Calu3 (cell line): ENCODE data around the gene LRP2. TPM values are rescaled to one million over a fixed set of nuclear protein-coding genes. Genes with fewer than 3 reads are reported as not detected.

Source experiments
- BruUV-seq: library from RNA; stranded (reverse); fragments of 400-500 nt; replicated peaks from 2 replicates; lab custom pipeline; 2021; lab: Mats Ljungman, UMichigan
- CTCF ChIA-PET: fragments of 300-600 bp; sonication (Branson Sonifier 250); formaldehyde crosslinking; loops from one replicate; lab custom pipeline; 2022; ENCODE audit warnings: antibody characterized with exemption; lab: Charles Lee
- DNase-seq: peaks from one replicate; pipeline ENCODE4 v3.0.0; 2022
- H3K27ac Mint-ChIP-seq: one replicate; pipeline ENCODE4 v1.8.0; 2022; ENCODE audit warnings: mixed read lengths; ENCODE audit not compliant: unreplicated experiment
- H3K27me3 Mint-ChIP-seq: one replicate; pipeline ENCODE4 v1.8.0; 2022; ENCODE audit warnings: mixed read lengths; ENCODE audit not compliant: unreplicated experiment
- H3K36me3 Mint-ChIP-seq: one replicate; pipeline ENCODE4 v1.8.0; 2022; ENCODE audit warnings: mild to moderate bottlenecking, moderate library complexity, mixed read lengths; ENCODE audit not compliant: insufficient read depth, unreplicated experiment
- H3K4me1 Mint-ChIP-seq: one replicate; pipeline ENCODE4 v1.8.0; 2022; ENCODE audit warnings: mild to moderate bottlenecking, low read depth, mixed read lengths; ENCODE audit not compliant: unreplicated experiment
- H3K4me3 Mint-ChIP-seq: one replicate; pipeline ENCODE4 v1.8.0; 2022; ENCODE audit warnings: mild to moderate bottlenecking, low read depth, moderate library complexity, mixed read lengths; ENCODE audit not compliant: unreplicated experiment
- H3K9me3 Mint-ChIP-seq: one replicate; pipeline ENCODE4 v1.8.0; 2022; ENCODE audit warnings: low read depth, mixed read lengths; ENCODE audit not compliant: unreplicated experiment
- CTCF ChIP-seq: fragments of 200-600 bp; IDR thresholded peaks from one replicate; pipeline ENCODE4 v1.8.0; 2022; ENCODE audit warnings: antibody characterized with exemption; ENCODE audit not compliant: unreplicated experiment
- intact Hi-C: fragments of 100-400 bp; cut with micrococcal nuclease; formaldehyde crosslinking; loops from one replicate; pipeline ENCODE4 v1.10.0; 2022; ENCODE audit not compliant: unreplicated experiment
- total RNA-seq: library from RNA; stranded (reverse); gene quantifications from 2 replicates; pipeline ENCODE4 v1.2.3, GENCODE V29; 2022

LRP2 gene
- total RNA-seq, 1 experiment from 2014 or later = 0.66 TPM

DNA sequence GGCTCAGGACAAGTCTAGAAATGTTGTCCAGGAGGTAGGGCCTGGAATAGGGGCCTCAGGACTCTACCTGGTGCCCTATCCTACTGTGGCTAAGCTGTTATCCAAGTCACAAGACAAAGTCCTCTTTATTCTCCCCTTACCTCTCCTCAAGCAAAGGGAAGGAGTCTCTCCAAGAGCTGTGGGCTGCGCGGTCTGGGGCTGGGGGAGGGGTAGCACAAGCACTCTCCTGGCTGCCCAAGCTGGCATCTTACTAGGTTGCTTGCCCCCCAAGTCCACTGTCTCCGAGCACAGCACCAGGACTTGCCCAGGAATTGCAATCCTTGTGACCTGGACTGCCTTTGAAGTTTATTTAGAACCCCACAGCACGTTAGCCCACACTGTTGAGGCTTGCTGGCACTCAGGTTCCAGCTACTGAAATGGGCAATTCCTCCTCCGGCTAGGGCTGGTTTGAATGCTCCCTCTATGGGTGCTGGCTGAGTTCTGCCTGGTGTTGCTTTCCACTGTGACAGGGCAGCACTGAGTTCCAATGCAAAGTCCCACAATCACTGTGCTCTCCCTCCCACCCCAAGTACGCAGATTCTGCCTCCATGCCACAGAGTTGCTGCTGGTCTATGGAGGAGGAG, 274.5 kb downstream of the LRP2 start:
- intact Hi-C loops = no loop called here
- Mint-ChIP-seq H3K27ac (no peak overlapping the region), H3K4me1 (peaks cover 38% of the 10 kb centered on the region), H3K27me3 (no peaks in the 10 kb centered on the region), H3K4me3 (no peak overlapping the region), H3K36me3 (peaks cover 11% of the 10 kb centered on the region), H3K9me3 (peaks cover 7% of the 10 kb centered on the region)
- DNase-seq = no peak
- no peak for TF ChIP-seq CTCF
- no TSS peak for BruUV-seq
- CTCF ChIA-PET = no interaction called here

DNA sequence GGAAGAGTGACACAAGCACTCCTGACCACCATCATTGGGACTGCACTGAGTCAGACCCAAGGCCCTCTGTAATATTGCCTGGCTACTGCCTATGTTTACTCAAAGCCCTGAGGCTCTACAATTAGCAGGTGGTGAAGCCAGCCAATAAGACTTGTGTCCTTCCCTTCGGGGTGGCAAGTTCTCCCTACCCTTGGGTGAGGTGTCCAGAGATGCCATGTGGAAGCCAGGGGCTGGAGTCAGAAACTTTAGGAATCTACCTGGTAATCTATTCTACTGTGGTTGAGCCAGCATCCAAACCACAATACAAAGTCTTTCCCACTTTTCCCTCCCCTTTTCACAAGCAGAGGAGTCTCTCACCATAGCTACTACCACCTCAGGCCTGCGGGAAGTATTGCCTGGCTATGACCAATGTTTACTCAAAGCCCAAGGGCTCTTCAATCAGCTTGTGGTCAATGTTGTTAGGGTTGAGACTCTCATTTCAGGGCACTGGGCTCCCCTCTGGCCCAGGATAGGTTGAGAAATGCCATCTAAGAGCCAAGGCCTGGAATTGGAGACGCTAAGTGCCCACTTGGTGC, 275.4 kb downstream of the LRP2 start:
- Mint-ChIP-seq H3K4me1 (peaks cover 29% of the 10 kb centered on the region), H3K27me3 (no peaks in the 10 kb centered on the region), H3K9me3 (peaks cover 5% of the 10 kb centered on the region), H3K36me3 (peaks cover 5% of the 10 kb centered on the region), H3K27ac (no peak overlapping the region), H3K4me3 (no peak overlapping the region)
- TF ChIP-seq CTCF = no peak
- BruUV-seq = no TSS peak
- intact Hi-C loops = no loop called here
- CTCF ChIA-PET = no interaction called here
- no peak for DNase-seq

GRCh38 chr2:169082995-169083394, 279.3 kb downstream of the LRP2 start:
- CTCF ChIA-PET = no interaction called here
- DNase-seq = no peak
- Mint-ChIP-seq H3K27me3 (no peaks in the 10 kb centered on the region), H3K36me3 (no peaks in the 10 kb centered on the region), H3K4me3 (no peak overlapping the region), H3K9me3 (peaks cover 5% of the 10 kb centered on the region), H3K4me1 (peaks cover 7% of the 10 kb centered on the region), H3K27ac (no peak overlapping the region)
- intact Hi-C loops = no loop called here
- TF ChIP-seq CTCF = no peak
- BruUV-seq = no TSS peak

DNA sequence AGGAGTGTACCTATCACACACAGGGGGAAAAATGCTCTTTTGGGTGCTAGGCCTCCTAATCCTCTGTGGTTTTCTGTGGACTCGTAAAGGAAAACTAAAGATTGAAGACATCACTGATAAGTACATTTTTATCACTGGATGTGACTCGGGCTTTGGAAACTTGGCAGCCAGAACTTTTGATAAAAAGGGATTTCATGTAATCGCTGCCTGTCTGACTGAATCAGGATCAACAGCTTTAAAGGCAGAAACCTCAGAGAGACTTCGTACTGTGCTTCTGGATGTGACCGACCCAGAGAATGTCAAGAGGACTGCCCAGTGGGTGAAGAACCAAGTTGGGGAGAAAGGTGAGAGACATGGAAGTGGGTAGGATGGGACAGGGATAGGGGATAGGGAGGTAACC, 280.8 kb downstream of the LRP2 start:
- DNase-seq = no peak
- Mint-ChIP-seq H3K4me1 (peaks cover 7% of the 10 kb centered on the region), H3K36me3 (no peaks in the 10 kb centered on the region), H3K4me3 (no peak overlapping the region), H3K9me3 (peaks cover 5% of the 10 kb centered on the region), H3K27ac (no peak overlapping the region), H3K27me3 (no peaks in the 10 kb centered on the region)
- no peak for TF ChIP-seq CTCF
- BruUV-seq = no TSS peak
- intact Hi-C loops = no loop called here
- CTCF ChIA-PET = no interaction called here
